Central memory CD8-positive, alpha-beta T cell (primary cell): Measurements from ENCODE around the gene TMEM132D.

Experiments
- ATAC-seq: fragments of 150-1000 bp; cut with Tn5 transposase; replicated peaks from 2 replicates; pipeline ENCODE4 v1.10.0; 2022; ENCODE audit warnings: mild to moderate bottlenecking, moderate FRiP score, moderate number of reproducible peaks; ENCODE audit not compliant: poor library complexity, severe bottlenecking; ENCODE audit errors: extremely low read depth
- DNase-seq, 2 donors: peaks; one replicate each; pipeline ENCODE4 v3.0.0; 2021; ENCODE audit warnings: low spot score in 2 of 2
- H3K27ac Mint-ChIP-seq: one replicate; pipeline ENCODE4 v1.8.0; 2022; ENCODE audit warnings: low read depth, mild to moderate bottlenecking, moderate library complexity, mixed read lengths
- H3K27me3 Mint-ChIP-seq: one replicate; pipeline ENCODE4 v1.8.0; 2022; ENCODE audit warnings: mixed read lengths
- H3K36me3 Mint-ChIP-seq: one replicate; pipeline ENCODE4 v1.8.0; 2022; ENCODE audit warnings: mild to moderate bottlenecking, moderate library complexity, mixed read lengths; ENCODE audit not compliant: insufficient read depth
- H3K4me1 Mint-ChIP-seq: one replicate; pipeline ENCODE4 v1.8.0; 2022; ENCODE audit warnings: mixed read lengths
- H3K4me3 Mint-ChIP-seq: one replicate; pipeline ENCODE4 v1.8.0; 2022; ENCODE audit warnings: mild to moderate bottlenecking, moderate library complexity, mixed read lengths
- H3K9me3 Mint-ChIP-seq: one replicate; pipeline ENCODE4 v1.8.0; 2022; ENCODE audit warnings: mixed read lengths

TMEM132D gene

DNA sequence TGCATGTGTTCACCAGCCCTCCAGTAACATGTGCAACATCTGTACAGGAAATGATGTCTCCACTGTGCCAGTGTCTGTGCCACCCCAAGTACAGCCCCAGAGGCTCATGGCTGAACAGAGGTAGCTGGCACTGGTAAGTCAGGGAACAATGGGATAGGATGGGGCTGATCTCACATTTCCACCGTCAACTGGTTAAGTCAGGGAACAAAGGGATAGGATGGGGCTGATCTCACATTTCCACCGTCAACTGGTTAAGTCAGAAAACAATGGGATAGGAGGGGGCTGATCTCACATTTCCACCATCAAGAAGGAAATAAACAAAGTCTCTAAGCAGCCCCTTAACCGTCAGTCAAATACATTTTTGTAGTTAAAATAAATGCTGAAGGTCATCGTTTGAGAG is 246.6 kb downstream of the TMEM132D start:
- Mint-ChIP-seq H3K4me1 (no peaks in the 10 kb centered on the region), H3K9me3 (peaks cover 12% of the 10 kb centered on the region), H3K4me3 (no peak overlapping the region), H3K36me3 (peaks cover 2% of the 10 kb centered on the region), H3K27me3 (peaks cover 6% of the 10 kb centered on the region), H3K27ac (no peak overlapping the region)
- no peak for ATAC-seq
- no peak for DNase-seq

DNA sequence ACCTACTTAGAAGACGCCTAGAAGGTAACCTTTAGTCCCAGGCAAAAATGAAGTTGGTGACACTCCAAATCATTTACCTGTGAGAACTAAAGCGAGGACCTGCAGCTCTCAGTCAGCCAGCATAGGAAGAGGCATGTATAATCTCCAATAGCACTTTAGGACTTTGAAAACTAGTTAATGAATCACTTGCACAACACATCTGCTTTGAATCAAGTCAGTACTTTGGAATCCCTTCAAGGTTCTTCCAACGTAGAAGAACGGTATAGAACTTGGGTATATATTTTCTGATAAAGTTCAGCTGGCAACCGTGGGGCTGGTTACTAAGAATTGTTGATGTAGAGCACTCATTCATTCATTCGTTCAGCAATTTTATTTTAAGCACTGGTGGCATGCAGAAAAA is 251.9 kb downstream of the TMEM132D start:
- H3K9me3 Mint-ChIP-seq, result peaks cover 17% of the 10 kb centered on the region
- H3K36me3 Mint-ChIP-seq, result peaks cover 2% of the 10 kb centered on the region
- H3K27ac Mint-ChIP-seq, result no peak overlapping the region

DNA sequence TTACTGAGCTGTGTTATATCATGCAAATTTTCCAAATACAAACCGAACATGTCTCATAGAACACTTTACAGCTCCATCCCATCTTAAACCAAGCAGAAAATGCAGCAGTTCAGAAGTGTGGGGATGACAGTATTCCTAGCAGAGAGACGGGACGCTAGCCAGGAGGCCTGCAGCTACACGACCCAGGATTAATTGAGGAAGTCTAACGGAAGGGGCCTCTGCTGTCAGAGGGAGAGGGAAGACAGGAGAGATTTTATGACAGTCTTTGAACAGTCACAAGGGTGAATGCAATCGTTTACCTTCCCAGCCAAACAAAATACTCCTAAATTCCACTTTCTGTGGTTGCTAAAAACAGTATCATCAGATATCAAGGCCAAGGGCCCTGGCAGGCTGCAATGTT is 261.9 kb downstream of the TMEM132D start:
- Mint-ChIP-seq H3K9me3 (peaks cover 6% of the 10 kb centered on the region), H3K4me3 (no peak overlapping the region), H3K27ac (no peak overlapping the region), H3K36me3 (no peaks in the 10 kb centered on the region), H3K4me1 (no peaks in the 10 kb centered on the region), H3K27me3 (no peaks in the 10 kb centered on the region)
- ATAC-seq (no peak), DNase-seq (no peak)

More for the DNA sequence above, 251.9 kb downstream of the TMEM132D start:
- ATAC-seq (no peak), DNase-seq (no peak)
- H3K4me1 Mint-ChIP-seq, result no peaks in the 10 kb centered on the region
- H3K4me3 Mint-ChIP-seq, result no peak overlapping the region
- peaks cover 6% of the 10 kb centered on the region for H3K27me3 Mint-ChIP-seq

DNA sequence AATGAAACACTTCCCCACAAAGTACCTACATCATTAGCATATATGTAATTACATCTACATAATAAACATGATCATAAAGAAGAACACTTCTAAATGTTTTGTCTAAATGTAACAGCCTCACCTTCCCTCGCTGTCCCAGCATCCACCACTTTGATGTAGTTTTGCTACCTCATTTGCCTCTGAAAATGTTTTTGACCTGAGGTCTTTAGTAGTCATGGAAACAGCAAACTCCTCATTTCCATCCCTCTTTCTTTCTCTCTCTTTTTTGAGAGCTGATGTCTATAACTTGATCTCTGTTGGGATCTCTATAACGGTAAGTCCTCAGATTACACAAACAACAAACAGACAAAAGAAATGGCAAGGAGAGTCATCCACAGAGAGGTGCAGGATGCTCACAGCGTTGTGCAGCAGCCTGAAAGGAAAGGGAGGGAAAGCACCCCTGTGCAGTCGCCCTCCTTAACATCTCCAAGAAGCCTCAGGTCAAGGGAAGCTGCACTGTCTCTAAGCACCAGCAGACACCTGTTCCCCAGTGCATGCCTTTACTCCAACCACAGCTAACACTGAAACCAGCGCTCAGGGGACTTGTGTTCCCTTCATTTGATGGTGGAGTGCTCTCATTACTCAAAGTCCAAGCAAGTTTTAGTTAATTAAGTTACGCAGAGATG is 268.7 kb downstream of the TMEM132D start:
- H3K27ac Mint-ChIP-seq, result no peak overlapping the region
- H3K4me3 Mint-ChIP-seq, result no peak overlapping the region
- DNase-seq, result no peak
- H3K4me1 Mint-ChIP-seq, result no peaks in the 10 kb centered on the region
- no peak for ATAC-seq
- no peaks in the 10 kb centered on the region for H3K27me3 Mint-ChIP-seq
- H3K36me3 Mint-ChIP-seq, result peaks cover 2% of the 10 kb centered on the region
- peaks cover 5% of the 10 kb centered on the region for H3K9me3 Mint-ChIP-seq

DNA sequence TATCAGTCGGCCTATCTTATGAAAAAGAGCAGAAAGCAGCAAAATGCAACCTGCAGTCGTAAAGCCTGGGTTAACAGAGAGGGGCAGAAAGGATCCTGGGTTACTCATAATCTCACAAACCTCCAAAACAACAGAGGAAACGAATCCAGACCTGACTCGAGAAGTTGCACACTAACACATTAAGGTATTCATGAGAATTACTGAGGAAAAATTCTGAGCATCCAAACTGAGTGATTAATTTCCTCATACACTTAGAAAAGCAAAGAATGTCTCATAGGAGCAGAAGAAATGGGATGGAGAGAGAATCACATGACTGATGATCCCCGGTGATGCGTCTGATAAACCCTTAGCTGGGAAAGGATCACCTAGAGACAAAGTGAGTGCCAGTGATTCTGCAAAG is 272.5 kb downstream of the TMEM132D start:
- Mint-ChIP-seq H3K27me3 (no peaks in the 10 kb centered on the region), H3K4me3 (no peak overlapping the region), H3K27ac (no peak overlapping the region), H3K9me3 (peaks cover 5% of the 10 kb centered on the region), H3K4me1 (no peaks in the 10 kb centered on the region), H3K36me3 (peaks cover 2% of the 10 kb centered on the region)
- DNase-seq (no peak), ATAC-seq (no peak)

DNA sequence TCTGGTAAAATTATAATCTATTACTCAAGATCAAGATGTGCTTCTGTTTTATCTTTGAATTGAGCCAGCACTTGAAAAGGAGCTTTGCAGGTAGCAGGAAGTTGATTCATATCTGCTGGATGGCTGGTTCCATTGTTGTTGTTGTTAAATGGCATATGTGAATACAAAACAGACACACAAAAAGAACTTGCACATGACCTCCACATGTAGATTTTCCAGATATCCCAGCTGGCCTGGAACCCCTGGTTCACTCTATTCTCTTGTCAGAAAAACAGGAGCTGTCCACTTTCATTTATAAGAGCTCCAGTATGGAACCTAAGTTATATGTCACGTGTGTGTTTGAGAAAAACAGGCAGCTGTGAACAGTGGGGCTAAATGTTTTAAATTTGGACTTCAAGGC is 273.9 kb downstream of the TMEM132D start:
- Mint-ChIP-seq H3K36me3 (peaks cover 2% of the 10 kb centered on the region), H3K9me3 (peaks cover 5% of the 10 kb centered on the region), H3K27me3 (no peaks in the 10 kb centered on the region), H3K4me1 (no peaks in the 10 kb centered on the region), H3K4me3 (no peak overlapping the region), H3K27ac (no peak overlapping the region)
- ATAC-seq, result no peak
- DNase-seq, result no peak

DNA sequence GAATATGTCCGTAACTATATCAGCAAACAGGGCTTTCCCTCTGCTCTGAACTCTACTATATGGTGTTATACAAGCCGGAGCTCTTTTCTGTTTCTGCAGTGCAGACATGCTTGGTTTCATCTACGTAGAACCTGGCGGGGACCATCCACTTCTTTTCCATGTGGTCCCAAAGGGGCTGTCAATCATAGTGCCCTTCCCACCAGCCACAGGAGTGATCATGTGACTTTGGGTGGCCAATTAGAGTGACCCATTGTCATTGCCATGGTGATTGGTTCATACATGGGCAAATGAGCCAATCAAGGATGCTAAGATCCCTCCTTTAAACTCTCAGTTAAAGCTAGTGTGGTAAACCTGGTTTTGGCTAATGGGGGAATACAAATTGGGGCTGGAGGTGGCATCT is 281.3 kb downstream of the TMEM132D start:
- no peaks in the 10 kb centered on the region for H3K27me3 Mint-ChIP-seq
- DNase-seq, result no peak
- H3K4me3 Mint-ChIP-seq, result no peak overlapping the region
- no peak overlapping the region for H3K27ac Mint-ChIP-seq
- peaks cover 11% of the 10 kb centered on the region for H3K9me3 Mint-ChIP-seq
- peaks cover 2% of the 10 kb centered on the region for H3K36me3 Mint-ChIP-seq
- no peak for ATAC-seq
- H3K4me1 Mint-ChIP-seq, result no peaks in the 10 kb centered on the region

DNA sequence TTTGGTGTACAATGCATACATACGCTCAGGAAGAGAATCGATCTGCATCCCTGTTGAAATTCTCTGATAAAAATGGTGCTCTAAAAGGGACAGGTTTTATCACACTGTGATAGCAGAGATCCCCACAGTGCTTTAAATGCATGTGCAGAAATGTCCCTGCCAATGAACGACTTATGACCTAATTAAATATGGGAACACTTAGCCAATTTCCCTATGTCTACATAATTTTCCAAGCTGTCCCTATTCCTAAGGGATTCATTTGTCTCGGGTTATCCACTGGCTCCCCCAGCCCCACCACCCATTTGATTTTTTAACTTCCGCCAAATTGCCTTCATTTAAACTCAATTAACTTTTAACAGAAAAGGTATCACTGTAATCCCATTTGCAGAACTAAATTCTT is 284.6 kb downstream of the TMEM132D start:
- H3K9me3 Mint-ChIP-seq, result peaks cover 21% of the 10 kb centered on the region
- DNase-seq, result no peak
- no peaks in the 10 kb centered on the region for H3K27me3 Mint-ChIP-seq
- H3K36me3 Mint-ChIP-seq, result no peaks in the 10 kb centered on the region
- H3K4me3 Mint-ChIP-seq, result no peak overlapping the region
- no peak for ATAC-seq
- no peaks in the 10 kb centered on the region for H3K4me1 Mint-ChIP-seq
- H3K27ac Mint-ChIP-seq, result no peak overlapping the region

DNA sequence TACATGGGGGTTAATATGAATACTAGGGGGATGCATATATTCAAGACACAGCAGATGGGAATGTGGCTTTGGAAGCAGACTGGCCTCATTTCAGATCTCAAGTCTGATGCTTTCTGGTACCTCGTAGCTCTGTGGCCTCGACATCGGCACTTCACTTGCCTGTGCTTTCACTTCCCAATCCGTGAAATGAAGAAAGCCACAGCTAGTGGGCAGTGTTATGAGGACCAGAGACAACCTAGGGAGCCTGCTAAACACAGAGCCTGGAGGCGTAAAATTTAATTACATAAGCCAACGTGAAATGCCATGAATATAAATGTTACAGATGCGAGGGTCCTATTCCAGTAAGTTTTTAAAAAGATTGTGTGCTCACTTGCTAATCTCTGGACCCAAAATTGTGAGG is 286.0 kb downstream of the TMEM132D start:
- peaks cover 21% of the 10 kb centered on the region for H3K9me3 Mint-ChIP-seq
- ATAC-seq (no peak), DNase-seq (no peak)
- H3K4me3 Mint-ChIP-seq, result no peak overlapping the region
- no peaks in the 10 kb centered on the region for H3K4me1 Mint-ChIP-seq
- H3K27me3 Mint-ChIP-seq, result no peaks in the 10 kb centered on the region
- H3K36me3 Mint-ChIP-seq, result no peaks in the 10 kb centered on the region
- no peak overlapping the region for H3K27ac Mint-ChIP-seq

DNA sequence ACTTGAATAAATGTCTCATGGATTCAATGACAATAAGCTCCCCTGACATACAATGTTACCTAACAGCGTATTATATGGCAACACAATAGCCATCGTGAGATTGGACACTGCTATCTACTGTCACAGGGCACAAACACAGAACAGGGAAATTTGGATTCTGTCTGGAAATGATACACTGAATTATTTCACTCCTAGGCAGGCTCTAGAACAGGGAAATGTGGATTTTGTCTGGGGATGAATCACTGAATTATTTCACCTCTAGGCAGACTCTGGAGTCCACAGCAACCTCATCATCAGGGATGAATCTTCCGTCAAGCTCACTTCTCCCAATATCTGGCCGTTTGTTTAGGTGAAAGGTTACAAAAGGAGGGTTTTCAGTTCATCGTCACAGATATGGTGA is 288.8 kb downstream of the TMEM132D start:
- no peaks in the 10 kb centered on the region for H3K4me1 Mint-ChIP-seq
- no peak overlapping the region for H3K27ac Mint-ChIP-seq
- ATAC-seq (no peak), DNase-seq (no peak)
- H3K36me3 Mint-ChIP-seq, result no peaks in the 10 kb centered on the region
- no peak overlapping the region for H3K4me3 Mint-ChIP-seq
- peaks cover 10% of the 10 kb centered on the region for H3K9me3 Mint-ChIP-seq
- no peaks in the 10 kb centered on the region for H3K27me3 Mint-ChIP-seq

DNA sequence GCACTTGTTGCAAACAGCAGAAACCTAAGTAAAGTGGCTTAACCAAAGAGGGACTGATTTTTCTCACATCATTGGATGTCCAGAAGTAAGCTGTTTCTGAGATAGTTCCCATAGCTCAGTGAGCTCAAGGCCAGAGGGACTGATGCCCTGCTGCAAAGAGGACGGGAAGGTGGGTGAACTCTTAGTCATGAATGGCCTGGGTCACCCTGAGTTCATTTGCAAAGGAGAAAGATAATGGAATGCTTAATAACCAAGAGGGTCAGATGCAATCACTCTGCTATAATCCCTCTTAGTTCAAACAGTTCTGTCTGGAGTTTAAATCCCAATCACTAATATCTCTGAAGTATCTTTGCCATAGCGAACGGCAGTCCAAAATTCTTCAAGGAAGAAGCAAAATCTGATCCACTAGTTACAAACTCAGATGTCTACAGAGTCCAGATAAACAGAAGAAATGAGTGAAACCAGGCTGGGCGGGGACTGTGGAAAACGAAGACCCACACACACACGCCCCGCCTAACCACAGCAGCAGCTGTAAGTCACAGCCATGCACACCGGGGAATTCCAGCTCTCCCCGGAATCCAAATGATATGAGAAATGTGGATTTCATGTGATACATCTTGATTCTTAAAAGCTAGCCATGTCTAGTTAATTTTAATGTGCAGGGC is 289.5 kb downstream of the TMEM132D start:
- DNase-seq (no peak), ATAC-seq (no peak)
- H3K27me3 Mint-ChIP-seq, result no peaks in the 10 kb centered on the region
- H3K4me1 Mint-ChIP-seq, result no peaks in the 10 kb centered on the region
- no peak overlapping the region for H3K4me3 Mint-ChIP-seq
- no peaks in the 10 kb centered on the region for H3K36me3 Mint-ChIP-seq
- peaks cover 10% of the 10 kb centered on the region for H3K9me3 Mint-ChIP-seq
- no peak overlapping the region for H3K27ac Mint-ChIP-seq

DNA sequence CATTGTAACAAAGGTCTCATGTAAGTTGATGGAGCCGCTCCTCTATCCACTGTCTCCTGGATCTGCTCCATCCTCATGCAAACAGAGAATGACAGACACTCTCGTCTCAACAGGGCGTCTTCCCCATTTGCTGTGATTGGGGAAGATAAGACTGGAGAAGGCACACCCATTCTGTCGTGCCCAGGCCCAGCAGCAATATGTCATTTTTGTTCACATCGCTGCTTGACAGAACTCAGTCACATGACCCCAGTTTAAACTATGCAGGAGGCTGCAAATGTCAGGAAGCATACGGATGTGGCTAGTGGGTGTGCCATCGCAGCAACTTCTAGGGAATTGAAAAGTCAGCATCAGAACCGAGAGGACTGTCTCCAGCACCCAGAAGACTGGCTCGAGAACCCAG is 290.5 kb downstream of the TMEM132D start:
- no peaks in the 10 kb centered on the region for H3K36me3 Mint-ChIP-seq
- ATAC-seq (no peak), DNase-seq (no peak)
- peaks cover 10% of the 10 kb centered on the region for H3K9me3 Mint-ChIP-seq
- no peak overlapping the region for H3K4me3 Mint-ChIP-seq
- no peaks in the 10 kb centered on the region for H3K27me3 Mint-ChIP-seq
- H3K4me1 Mint-ChIP-seq, result no peaks in the 10 kb centered on the region
- no peak overlapping the region for H3K27ac Mint-ChIP-seq

DNA sequence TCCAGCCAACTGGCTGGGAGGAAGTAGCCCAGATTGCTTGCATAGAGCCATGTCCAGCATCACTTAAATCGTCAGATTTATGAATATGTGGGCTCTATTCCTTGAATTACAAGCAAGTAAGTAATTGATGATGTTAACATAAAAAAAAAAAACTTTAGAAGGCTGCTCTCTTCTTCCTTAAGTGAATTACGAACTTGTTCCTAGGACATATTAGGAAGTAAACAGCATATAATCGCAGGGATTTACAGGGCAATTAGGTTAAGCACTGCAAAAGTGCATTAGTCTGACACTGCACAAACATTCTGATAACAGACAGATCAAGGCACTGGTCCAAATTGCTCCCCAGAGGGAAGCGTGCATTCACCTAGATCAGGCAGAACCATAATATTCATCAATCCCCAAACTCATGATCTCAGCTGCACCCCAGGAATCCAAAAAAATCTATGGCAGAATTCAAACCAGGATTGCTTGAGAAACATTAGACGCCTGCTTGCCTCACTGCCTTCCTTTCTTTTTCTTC is 293.2 kb downstream of the TMEM132D start:
- no peak overlapping the region for H3K4me3 Mint-ChIP-seq
- no peaks in the 10 kb centered on the region for H3K9me3 Mint-ChIP-seq
- H3K27ac Mint-ChIP-seq, result no peak overlapping the region
- no peaks in the 10 kb centered on the region for H3K27me3 Mint-ChIP-seq
- no peaks in the 10 kb centered on the region for H3K36me3 Mint-ChIP-seq
- ATAC-seq, result no peak
- no peaks in the 10 kb centered on the region for H3K4me1 Mint-ChIP-seq
- DNase-seq, result no peak
